Measurements from ENCODE around the gene WDR48. TPM values are rescaled to one million over a fixed set of nuclear protein-coding genes. Genes with fewer than 3 reads are reported as not detected.

WDR48 gene
- 10 to 100 TPM; 33.0 to 46.8 (median 37.5) TPM for total RNA-seq
- long read RNA-seq, donor 1, transcript WDR48-201 (19 exons, 3,707 nt): major isoform, 25 of 36 reads
- long read RNA-seq, donor 1, partial matches to known transcripts: 2 of 36 reads
- long read RNA-seq, donor 1, other reads (novel, unspliced or antisense): 9 of 36 reads
- long read RNA-seq, donor 2, partial matches to known transcripts: 2 of 9 reads
- long read RNA-seq, donor 2, other reads (novel, unspliced or antisense): 4 of 9 reads

- Histone ChIP-seq H3K9me3 (no peaks in the 10 kb centered on the region), H3K4me3 (peak within 1 kb of the TSS; percentile 99), H3K36me3 (ENCODE audit: low read depth) (no peaks in the 10 kb centered on the region), H3K4me1 (ENCODE audit: low read depth) (peaks cover 15% of the 10 kb centered on the region)
- no peak for TF ChIP-seq CTCF (IDR thresholded peaks at IDR 0.05)
- ATAC-seq (peak; percentile 99), DNase-seq (peak; percentile 94 to 98 (median 97))
- intact Hi-C loops (cut with DNase I, micrococcal nuclease): no loop called here
Measured at GRCh38 chr3:39051649-39052561, at the start of gene WDR48, which contains the start of gene SCN11A. Gene WDR48 (plus strand): TSS chr3:39052016. CDS start chr3:39052026, 10 bp downstream. Gene SCN11A (minus strand): TSS chr3:39051944. CDS start chr3:38950362, 101,582 bp downstream.

GRCh38 chr3:39005295-39005694, 46.5 kb upstream of the WDR48 start:
- Histone ChIP-seq H3K4me1 (ENCODE audit: low read depth) (no peaks in the 10 kb centered on the region), H3K9me3 (no peaks in the 10 kb centered on the region), H3K36me3 (ENCODE audit: low read depth) (no peaks in the 10 kb centered on the region), H3K4me3 (no peak overlapping the region)
- intact Hi-C loops (cut with DNase I, micrococcal nuclease): no loop called here
- ATAC-seq (no peak), DNase-seq (no peak)
- TF ChIP-seq CTCF (IDR thresholded peaks at IDR 0.05): no peak

GRCh38 chr3:39011191-39011736, 40.6 kb upstream of the WDR48 start:
- intact Hi-C loops (cut with DNase I, micrococcal nuclease): no loop called here
- no peak for TF ChIP-seq CTCF (IDR thresholded peaks at IDR 0.05)
- H3K9me3 ChIP-seq: no peaks in the 10 kb centered on the region
- ATAC-seq (no peak), DNase-seq (no peak)
- H3K36me3 ChIP-seq (ENCODE audit: low read depth): no peaks in the 10 kb centered on the region
- H3K4me3 ChIP-seq: no peak overlapping the region
- no peaks in the 10 kb centered on the region for H3K4me1 ChIP-seq (ENCODE audit: low read depth)

- Histone ChIP-seq H3K36me3 (ENCODE audit: low read depth) (no peaks in the 10 kb centered on the region), H3K9me3 (no peaks in the 10 kb centered on the region), H3K4me3 (no peak overlapping the region), H3K4me1 (ENCODE audit: low read depth) (no peaks in the 10 kb centered on the region)
- TF ChIP-seq CTCF (IDR thresholded peaks at IDR 0.05): no peak
- DNase-seq (no peak), ATAC-seq (no peak)
- intact Hi-C loops (cut with DNase I, micrococcal nuclease): no loop called here
Measured at GRCh38 chr3:39013289-39013688, 38.5 kb upstream of the WDR48 start.

GRCh38 chr3:39013921-39014509, 37.8 kb upstream of the WDR48 start:
- DNase-seq (no peak), ATAC-seq (no peak)
- H3K9me3 ChIP-seq: no peaks in the 10 kb centered on the region
- no peak for TF ChIP-seq CTCF (IDR thresholded peaks at IDR 0.05)
- intact Hi-C loops (cut with DNase I, micrococcal nuclease): no loop called here
- H3K4me1 ChIP-seq (ENCODE audit: low read depth): no peaks in the 10 kb centered on the region
- H3K4me3 ChIP-seq: no peak overlapping the region
- no peaks in the 10 kb centered on the region for H3K36me3 ChIP-seq (ENCODE audit: low read depth)

All from mucosa of descending colon (tissue), 3 donors.